ENCODE data around the gene NPSR1.
"Not testable (repeated sequence)": the region's sequence is repeated elsewhere in the genome, so short reads cannot be mapped to it uniquely, and the experiment has no call there.

NPSR1 gene

DNA sequence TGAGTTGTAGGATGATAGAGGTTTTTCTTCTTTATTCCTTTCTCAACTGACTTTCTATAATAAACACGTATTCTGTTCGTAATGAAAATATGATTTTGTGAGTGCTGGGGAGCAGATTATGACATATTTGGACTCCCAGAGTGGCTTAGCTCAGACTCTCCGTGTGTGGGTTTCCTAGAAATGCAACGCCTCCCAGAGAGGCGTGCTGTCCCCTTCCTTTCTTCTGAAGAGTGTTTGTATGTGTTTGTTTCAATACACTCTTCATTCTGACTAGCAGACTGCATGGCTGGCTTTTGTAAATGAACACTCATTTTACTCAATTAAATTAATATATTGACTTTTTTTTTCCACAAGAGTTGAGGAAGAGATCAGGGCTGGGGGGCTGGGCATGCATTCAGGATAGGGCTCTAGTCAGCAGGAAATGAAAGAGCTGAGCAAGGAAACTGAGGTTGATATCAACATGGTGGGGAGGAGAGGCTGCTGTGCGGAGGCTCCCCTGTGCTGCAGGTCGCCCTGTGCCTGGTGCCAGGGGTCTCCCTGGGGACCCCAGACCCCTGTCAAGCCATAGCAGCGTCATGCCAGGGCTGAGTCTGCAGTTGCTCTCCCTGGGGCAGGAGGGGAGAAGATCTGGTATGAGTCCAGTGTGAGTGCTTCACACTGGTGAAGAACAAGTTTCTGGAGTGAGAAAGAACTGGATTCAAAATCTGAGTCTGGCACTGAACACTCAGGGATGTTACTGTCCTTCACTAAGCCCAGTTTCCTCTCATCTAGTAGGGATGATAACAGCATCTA lies 221.1 kb downstream of the NPSR1 start:
- DNase-seq = not testable (repeated sequence)

DNA sequence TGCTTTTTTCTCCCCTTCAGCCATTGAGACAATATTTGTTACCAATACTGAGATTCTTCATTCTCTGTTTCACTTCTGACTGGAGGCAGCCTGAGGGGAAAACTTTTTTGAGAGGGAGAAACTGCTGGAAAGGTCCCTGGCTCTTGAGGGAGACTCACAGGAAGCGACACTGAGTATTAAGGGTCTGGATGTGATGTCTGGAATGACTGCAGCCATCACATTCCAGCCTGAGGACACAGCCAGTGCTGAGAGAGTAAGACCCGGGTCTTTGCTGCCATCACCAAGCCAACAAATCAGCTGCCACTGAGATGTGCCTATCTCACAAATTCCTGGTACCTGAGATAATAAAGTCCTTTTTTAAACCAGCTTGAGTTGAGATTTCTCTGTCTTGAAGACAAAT lies 221.9 kb downstream of the NPSR1 start:
- no peak for DNase-seq

DNA sequence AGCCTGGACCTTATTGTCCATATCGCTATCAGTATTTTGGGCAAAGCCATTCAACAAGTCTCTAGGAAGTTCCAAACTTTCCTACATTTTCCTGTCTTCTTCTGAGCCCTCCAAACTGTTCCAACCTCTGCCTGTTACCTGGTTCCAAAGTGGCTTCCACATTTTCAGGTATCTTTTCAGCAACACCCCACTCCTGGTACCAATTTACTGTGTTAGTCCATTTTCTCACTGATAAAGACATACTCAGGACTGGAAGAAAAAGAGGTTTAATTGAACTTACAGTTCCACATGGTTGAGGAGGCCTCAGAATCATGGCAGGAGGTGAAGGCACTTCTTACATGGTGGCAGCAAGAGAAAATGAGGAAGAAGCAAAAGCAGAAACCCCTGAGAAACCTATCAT lies 225.8 kb downstream of the NPSR1 start:
- DNase-seq = not testable (repeated sequence)

DNA sequence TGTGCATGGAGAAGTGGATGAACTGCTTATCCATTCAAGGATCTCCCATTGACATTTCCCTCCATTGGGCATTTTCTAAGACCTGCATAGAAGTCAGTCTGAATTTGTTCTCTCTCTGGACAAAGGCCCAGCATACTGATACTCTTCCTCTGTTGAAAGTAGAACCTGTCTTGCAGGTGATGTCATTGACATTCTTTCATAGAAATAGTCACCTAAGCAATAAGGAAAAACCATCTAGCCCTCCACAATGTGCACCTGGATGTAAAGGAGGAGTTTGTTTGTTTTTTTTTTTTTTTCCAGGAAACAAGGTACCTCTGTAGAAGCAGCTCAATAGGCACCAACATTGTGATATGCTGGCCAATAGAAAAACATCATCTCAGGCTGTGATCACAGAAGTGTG lies 228.8 kb downstream of the NPSR1 start:
- no peak for DNase-seq

DNA sequence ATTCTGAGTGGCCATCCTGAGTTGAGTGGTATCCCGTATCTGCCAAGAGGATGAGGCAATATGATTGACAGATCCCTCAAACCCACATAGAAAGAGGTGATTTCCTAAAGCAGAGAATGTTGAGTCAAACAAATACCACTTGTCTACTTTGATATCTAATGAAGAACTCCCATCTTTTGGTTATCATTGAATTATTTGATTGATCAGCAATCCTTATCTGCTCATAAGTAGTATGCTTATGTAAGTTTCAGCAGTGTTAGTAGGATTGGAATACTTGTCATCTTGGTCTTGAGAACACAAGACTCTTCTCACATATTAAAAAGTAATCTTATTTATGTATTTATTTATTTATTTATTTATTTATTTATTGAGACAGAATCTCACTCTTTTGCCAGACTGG lies 231.9 kb downstream of the NPSR1 start:
- no peak for DNase-seq

DNA sequence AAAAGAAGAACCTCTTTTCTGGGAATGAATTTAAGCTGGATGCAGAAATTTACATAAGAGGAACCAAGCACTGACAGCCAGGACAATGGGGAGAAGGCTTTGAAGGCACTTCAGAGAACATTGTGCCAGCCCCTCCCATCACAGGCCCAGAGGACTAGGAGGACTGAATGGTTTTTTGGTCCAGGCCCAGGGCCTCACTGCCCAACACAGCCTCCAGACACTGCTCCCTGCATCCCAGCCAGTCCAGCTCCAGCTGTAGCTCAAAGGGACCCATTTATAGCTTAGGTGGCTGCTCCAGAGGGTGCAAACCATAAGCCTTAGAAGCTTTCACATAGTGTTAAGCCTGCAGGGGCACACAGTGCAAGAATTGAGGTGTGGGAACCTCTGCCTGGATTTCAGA lies 237.2 kb downstream of the NPSR1 start:
- DNase-seq = no peak

All from DMS79 (cell line).